Measurements from ENCODE around the gene PPP4R2. TPM values are rescaled to one million over a fixed set of nuclear protein-coding genes. Genes with fewer than 3 reads are reported as not detected.
A peak's percentile ranks its signal among the peaks of the same experiment; 100 is the strongest.
"Not testable (repeated sequence)": the region's sequence is repeated elsewhere in the genome, so short reads cannot be mapped to it uniquely, and the experiment has no call there.

PPP4R2 gene
- total and polyA plus RNA-seq, 12 donors = 14.2 to 90.1 (median 56.1) TPM

DNA sequence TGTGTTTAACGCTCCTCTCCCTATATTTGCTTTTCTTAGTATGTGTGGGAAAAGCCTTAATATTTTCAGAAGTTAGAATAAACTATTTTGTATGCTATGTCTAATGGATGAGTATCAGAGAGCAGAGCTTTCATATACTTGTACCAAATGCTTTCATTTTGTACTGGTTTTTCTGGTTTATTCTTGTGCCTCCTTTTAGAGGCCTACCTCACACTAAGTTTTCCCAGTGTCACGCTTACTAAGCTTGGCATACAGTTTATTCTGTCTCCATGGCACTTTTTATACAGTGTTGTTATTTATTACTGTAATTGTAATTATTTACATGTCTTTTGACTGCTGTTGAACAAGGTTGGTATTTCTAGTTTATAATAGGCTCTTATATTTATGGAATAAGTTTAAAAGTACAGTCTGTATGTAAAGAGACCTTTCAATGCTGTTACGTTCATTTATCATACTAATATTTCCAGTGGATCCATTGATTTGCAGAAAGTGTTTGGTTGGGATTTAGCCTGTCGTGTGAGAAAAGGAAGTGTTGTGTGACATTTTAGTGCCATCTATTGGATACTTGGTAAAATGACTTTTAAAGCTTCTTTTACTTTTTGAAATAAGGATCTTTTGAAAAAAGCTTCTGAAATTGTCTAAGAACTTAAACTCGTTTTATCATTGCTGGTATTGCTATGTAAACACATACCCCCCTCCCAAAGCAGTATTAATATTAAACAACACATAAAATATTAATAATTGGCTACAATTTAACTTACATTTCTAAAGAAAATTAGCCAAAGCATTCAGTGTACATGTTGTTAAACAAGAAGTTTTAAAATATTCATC, 59.6 kb downstream of the PPP4R2 start:
- no peak for TF ChIP-seq POLR2A (IDR thresholded peaks at IDR 0.05)
- TF ChIP-seq, protein P1, sequence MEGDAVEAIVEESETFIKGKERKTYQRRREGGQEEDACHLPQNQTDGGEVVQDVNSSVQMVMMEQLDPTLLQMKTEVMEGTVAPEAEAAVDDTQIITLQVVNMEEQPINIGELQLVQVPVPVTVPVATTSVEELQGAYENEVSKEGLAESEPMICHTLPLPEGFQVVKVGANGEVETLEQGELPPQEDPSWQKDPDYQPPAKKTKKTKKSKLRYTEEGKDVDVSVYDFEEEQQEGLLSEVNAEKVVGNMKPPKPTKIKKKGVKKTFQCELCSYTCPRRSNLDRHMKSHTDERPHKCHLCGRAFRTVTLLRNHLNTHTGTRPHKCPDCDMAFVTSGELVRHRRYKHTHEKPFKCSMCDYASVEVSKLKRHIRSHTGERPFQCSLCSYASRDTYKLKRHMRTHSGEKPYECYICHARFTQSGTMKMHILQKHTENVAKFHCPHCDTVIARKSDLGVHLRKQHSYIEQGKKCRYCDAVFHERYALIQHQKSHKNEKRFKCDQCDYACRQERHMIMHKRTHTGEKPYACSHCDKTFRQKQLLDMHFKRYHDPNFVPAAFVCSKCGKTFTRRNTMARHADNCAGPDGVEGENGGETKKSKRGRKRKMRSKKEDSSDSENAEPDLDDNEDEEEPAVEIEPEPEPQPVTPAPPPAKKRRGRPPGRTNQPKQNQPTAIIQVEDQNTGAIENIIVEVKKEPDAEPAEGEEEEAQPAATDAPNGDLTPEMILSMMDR (IDR thresholded peaks at IDR 0.05) = peak; percentile 35 to 77 (median 60)
- intact Hi-C loops (cut with DNase I) = loop anchor here in 1 of 2 donors (5.0 kb wide), 1 partner anchor 119 kb away; no protein-coding TSS in a partner anchor
- Histone ChIP-seq H3K27me3 (no peaks in the 10 kb centered on the region), H3K36me3 (replicated peaks in 1 of 2) (no peaks in the 10 kb centered on the region), H3K4me1 (replicated peaks in 1 of 2) (peaks cover 5 to 34% of the 10 kb centered on the region in 2 donors), H3K9me3 (replicated peaks in 1 of 3) (no peaks in the 10 kb centered on the region), H3K27ac (no peak overlapping the region), H3K4me3 (no peak overlapping the region)
- 24 to 29% (median 25%) methylated on average over 5 of the region's 5 CpGs for WGBS, 4 donors
- DNase-seq = no peak

DNA sequence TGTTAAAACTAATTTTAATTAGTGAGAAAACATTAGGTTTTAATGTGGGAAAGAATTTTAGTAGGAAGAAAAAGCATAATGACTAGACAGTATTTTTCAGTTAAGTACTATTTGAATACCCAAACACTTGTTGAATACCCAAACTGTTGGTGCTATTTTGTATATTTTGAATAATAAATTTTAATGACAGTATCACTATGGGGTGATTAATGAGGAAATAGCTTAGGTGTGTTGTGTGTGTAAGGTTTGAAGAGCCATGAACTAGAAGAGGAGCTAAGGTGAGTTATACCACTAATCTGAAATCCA, 60.2 kb downstream of the PPP4R2 start:
- DNase-seq = no peak
- no peak overlapping the region for H3K4me3 ChIP-seq
- no peak overlapping the region for H3K27ac ChIP-seq
- intact Hi-C loops (cut with DNase I) = loop anchor here in 1 of 2 donors (5.0 kb wide), 1 partner anchor 119 kb away; no protein-coding TSS in a partner anchor
- no peaks in the 10 kb centered on the region for H3K36me3 ChIP-seq (replicated peaks in 1 of 2)
- TF ChIP-seq, protein P1 (IDR thresholded peaks at IDR 0.05) = no peak
- no peak for TF ChIP-seq POLR2A (IDR thresholded peaks at IDR 0.05)
- no peaks in the 10 kb centered on the region for H3K9me3 ChIP-seq (replicated peaks in 1 of 3)
- peaks cover 5 to 39% of the 10 kb centered on the region in 2 donors for H3K4me1 ChIP-seq (replicated peaks in 1 of 2)
- no peaks in the 10 kb centered on the region for H3K27me3 ChIP-seq

DNA sequence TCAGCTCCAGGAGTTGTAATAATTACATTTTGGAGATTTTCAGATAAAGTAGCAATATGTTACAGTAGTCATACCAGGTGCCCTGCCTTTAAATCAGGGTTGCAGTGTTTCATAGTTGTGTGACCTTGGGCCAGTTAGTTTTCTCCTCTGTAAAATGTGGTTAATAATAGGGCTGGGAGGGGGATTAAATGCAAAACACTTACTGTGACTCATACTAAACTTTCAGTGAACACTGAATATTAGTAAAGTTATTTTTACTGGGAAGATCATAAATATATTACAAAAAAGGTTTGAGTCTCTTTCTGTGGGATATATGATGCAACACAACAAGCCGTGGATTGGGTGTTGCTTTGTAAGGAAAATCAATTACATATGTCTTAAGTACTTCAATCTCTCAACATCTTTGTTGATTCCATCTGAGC, 63.7 kb downstream of the PPP4R2 start:
- TF ChIP-seq, protein P1 (IDR thresholded peaks at IDR 0.05) = no peak
- no peak for TF ChIP-seq POLR2A (IDR thresholded peaks at IDR 0.05)
- H3K27me3 ChIP-seq = no peaks in the 10 kb centered on the region
- intact Hi-C loops (cut with DNase I) = no loop called here
- H3K4me3 ChIP-seq = no peak overlapping the region
- DNase-seq = no peak
- H3K4me1 ChIP-seq (replicated peaks in 1 of 2) = peaks cover 5 to 30% of the 10 kb centered on the region in 2 donors
- H3K27ac ChIP-seq = peak overlapping the region in 1 of 5 donors; percentile 51
- 51 to 75% (median 58%) methylated on average over 1 of the region's 1 CpG for WGBS, 4 donors
- H3K36me3 ChIP-seq (replicated peaks in 1 of 2) = peaks cover 0 to 24% of the 10 kb centered on the region in 2 donors
- no peaks in the 10 kb centered on the region for H3K9me3 ChIP-seq (replicated peaks in 1 of 3)

DNA sequence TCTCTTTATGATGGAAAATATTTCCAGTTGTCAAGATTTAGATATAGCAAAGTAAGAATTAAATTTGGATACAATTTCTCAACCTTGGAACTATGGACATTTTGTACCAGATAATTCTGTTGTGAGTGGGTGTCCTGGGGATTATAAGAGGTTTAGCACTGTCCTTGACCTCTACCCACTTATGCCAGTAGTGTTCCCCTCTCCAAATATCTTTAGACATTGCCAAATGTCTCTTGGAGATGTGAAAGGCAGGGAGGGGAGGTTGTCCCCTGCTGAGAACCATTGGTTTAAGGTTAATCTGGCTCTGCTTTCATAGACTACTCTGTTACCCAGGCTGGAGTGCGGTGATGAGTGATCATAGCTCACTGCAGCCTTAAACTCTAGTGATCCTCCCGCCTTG, 64.8 kb downstream of the PPP4R2 start, which contains the start of gene EBLN2:
Gene EBLN2 (plus strand): TSS at position 244 of the 400 bp plus-strand sequence. CDS start 423 bp downstream, outside the sequence.
- Histone ChIP-seq H3K27me3 (no peaks in the 10 kb centered on the region), H3K4me3 (no peak within 1 kb of the TSS), H3K27ac (no peak within 1 kb of the TSS), H3K9me3 (replicated peaks in 1 of 3) (no peaks in the 10 kb centered on the region), H3K36me3 (replicated peaks in 1 of 2) (peaks cover 0 to 29% of the 10 kb centered on the region in 2 donors), H3K4me1 (replicated peaks in 1 of 2) (peaks cover 5 to 21% of the 10 kb centered on the region in 2 donors)
- intact Hi-C loops (cut with DNase I) = no loop called here
- no peak for DNase-seq
- WGBS, 4 donors = 92 to 98% (median 96%) methylated on average over 2 of the region's 2 CpGs
- TF ChIP-seq, protein P1 (IDR thresholded peaks at IDR 0.05) = no peak
- TF ChIP-seq POLR2A (IDR thresholded peaks at IDR 0.05) = no peak

DNA sequence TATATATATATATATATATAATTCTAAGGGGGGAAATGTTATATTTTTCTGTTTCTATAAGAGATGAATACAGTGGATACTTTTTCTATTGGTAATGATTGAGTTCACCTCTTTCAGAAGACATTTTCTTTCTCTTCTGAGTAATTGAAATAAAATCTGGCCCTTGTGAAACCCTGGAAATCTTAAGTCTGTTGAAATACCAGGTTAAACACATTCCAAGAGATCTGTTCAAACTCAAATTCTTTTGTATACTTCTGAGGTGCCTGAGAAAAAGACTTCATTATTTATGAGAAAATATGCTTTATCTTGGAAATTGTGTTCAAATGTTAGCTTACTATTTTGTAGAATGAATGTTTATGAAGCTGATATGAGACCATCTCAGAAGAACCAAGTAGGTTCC, 69.6 kb downstream of the PPP4R2 start:
- H3K27me3 ChIP-seq; intact Hi-C loops (cut with DNase I); DNase-seq; H3K27ac ChIP-seq; H3K4me1 ChIP-seq (replicated peaks in 1 of 2); H3K4me3 ChIP-seq; H3K9me3 ChIP-seq (replicated peaks in 1 of 3): not testable (repeated sequence)
- H3K36me3 ChIP-seq (replicated peaks in 1 of 2) = peaks cover 0 to 34% of the 10 kb centered on the region in 2 donors

All from adrenal gland (tissue), 12 donors.